Cardiac muscle cell (in vitro differentiated cells and primary cell): Measurements from ENCODE around the gene STK35. TPM values are rescaled to one million over a fixed set of nuclear protein-coding genes. Genes with fewer than 3 reads are reported as not detected.

Source experiments
- DNase-seq, 2 donors: peaks; one replicate each; pipeline versions ENCODE4 v3.0.0 to v3.0.0-alpha.2; 2010 to 2017; ENCODE audit warnings: low read depth in 1 of 2, low spot score in 1 of 2
- H3K27ac ChIP-seq: fragments of 200-600 bp; sonication (generic); 2 replicates; pipeline ENCODE4 v1.5.1; 2016
- H3K27me3 ChIP-seq: fragments of 200-600 bp; sonication (generic); 2 replicates; pipeline ENCODE4 v1.6.0; 2016; ENCODE audit warnings: control low read depth
- H3K36me3 ChIP-seq: fragments of 200-600 bp; sonication (generic); 2 replicates; pipeline ENCODE4 v1.5.1; 2016; ENCODE audit warnings: control low read depth
- H3K4me1 ChIP-seq: fragments of 200-600 bp; sonication (generic); 2 replicates; pipeline ENCODE4 v1.8.1; 2017; ENCODE audit warnings: low read depth, mild to moderate bottlenecking, mixed run types
- H3K4me3 ChIP-seq: fragments of 200-600 bp; sonication (generic); 2 replicates; pipeline ENCODE4 v1.5.1; 2016; ENCODE audit warnings: mild to moderate bottlenecking
- H3K9me3 ChIP-seq: fragments of 200-600 bp; sonication (generic); 2 replicates; pipeline ENCODE4 v1.5.1; 2017; ENCODE audit warnings: low read depth, mild to moderate bottlenecking, control low read depth
- polyA plus RNA-seq: library from polyadenylated mRNA; unstranded; fragments of >200 nt; fragmentation: Nextera tagmentation; extraction: Ambion mirVana; gene quantifications from 2 replicates; pipeline ENCODE4 v1.2.1, GENCODE V29; 2016
- total RNA-seq: library from RNA; depleted of rRNA; stranded (reverse); fragments of >200 nt; gene quantifications from 2 replicates; pipeline ENCODE4 v1.2.3, GENCODE V29; 2016
- TF ChIP-seq, protein P1 (sequence below): IDR thresholded peaks from 2 replicates; pipeline ENCODE4 v1.5.1; 2012; ENCODE audit warnings: low read depth, mild to moderate bottlenecking, low read length

Gene STK35
- total and polyA plus RNA-seq, 2 experiments from 2014 or later = 10.0 to 21.4 TPM

DNA sequence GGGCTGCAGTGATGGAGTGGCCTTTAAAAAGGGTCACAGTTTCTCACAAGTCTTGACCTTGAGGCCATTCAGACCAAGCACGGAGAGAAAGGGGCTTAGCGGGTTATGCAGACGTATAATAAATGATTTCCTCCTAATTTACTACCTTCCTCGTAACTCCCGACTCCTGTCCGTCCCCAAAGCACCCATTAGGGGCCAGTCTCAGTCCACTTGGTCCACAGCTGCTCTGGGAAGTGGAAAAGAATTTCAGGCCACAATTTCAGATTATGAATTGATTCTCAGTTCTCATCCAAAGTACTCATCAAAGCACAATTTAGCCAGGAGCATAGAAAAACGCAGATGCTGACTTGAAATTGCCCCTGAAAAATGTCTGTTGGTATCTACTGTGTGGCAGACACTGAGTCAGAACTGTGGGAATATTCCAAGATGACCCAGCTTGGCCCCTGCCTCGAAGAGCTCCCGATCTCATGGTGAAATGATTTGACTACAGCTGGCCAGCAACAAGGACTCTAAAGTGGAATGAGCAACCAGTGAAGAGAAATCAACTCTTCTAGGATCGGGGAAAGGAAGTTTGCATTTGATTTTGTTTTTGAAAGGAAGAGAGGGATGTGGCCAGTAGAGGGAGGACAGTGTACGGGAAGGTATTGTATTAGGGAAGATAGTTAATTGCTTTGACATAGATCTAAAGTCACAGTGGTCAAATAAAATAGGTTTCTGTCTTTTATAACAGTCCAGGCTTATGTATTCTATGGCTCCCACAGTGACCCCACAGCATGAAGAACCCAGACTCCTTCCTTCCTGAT is 15.2 kb upstream of the STK35 start:
- peaks cover 97% of the 10 kb centered on the region for H3K27me3 ChIP-seq
- peak in 1 of 2 donors; percentile 9 for DNase-seq
- H3K27ac ChIP-seq = no peak overlapping the region
- no peaks in the 10 kb centered on the region for H3K9me3 ChIP-seq
- TF ChIP-seq, protein P1, sequence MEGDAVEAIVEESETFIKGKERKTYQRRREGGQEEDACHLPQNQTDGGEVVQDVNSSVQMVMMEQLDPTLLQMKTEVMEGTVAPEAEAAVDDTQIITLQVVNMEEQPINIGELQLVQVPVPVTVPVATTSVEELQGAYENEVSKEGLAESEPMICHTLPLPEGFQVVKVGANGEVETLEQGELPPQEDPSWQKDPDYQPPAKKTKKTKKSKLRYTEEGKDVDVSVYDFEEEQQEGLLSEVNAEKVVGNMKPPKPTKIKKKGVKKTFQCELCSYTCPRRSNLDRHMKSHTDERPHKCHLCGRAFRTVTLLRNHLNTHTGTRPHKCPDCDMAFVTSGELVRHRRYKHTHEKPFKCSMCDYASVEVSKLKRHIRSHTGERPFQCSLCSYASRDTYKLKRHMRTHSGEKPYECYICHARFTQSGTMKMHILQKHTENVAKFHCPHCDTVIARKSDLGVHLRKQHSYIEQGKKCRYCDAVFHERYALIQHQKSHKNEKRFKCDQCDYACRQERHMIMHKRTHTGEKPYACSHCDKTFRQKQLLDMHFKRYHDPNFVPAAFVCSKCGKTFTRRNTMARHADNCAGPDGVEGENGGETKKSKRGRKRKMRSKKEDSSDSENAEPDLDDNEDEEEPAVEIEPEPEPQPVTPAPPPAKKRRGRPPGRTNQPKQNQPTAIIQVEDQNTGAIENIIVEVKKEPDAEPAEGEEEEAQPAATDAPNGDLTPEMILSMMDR = peak; percentile 33
- no peaks in the 10 kb centered on the region for H3K36me3 ChIP-seq
- H3K4me1 ChIP-seq = no peaks in the 10 kb centered on the region
- H3K4me3 ChIP-seq = no peak overlapping the region

GRCh38 chr20:2086980-2087377 is 14.6 kb upstream of the STK35 start:
- Histone ChIP-seq H3K4me1 (no peaks in the 10 kb centered on the region), H3K9me3 (no peaks in the 10 kb centered on the region), H3K27ac (no peak overlapping the region), H3K27me3 (peaks cover 97% of the 10 kb centered on the region), H3K4me3 (no peak overlapping the region), H3K36me3 (no peaks in the 10 kb centered on the region)
- DNase-seq = no peak
- TF ChIP-seq, protein P1 = no peak

GRCh38 chr20:2088891-2089290 is 12.7 kb upstream of the STK35 start:
- H3K27ac ChIP-seq = no peak overlapping the region
- DNase-seq = no peak
- TF ChIP-seq, protein P1 = no peak
- peaks cover 86% of the 10 kb centered on the region for H3K27me3 ChIP-seq
- H3K4me3 ChIP-seq = no peak overlapping the region
- no peaks in the 10 kb centered on the region for H3K36me3 ChIP-seq
- H3K4me1 ChIP-seq = no peaks in the 10 kb centered on the region
- H3K9me3 ChIP-seq = no peaks in the 10 kb centered on the region

- Histone ChIP-seq H3K9me3 (no peaks in the 10 kb centered on the region), H3K27ac (no peak overlapping the region), H3K27me3 (peaks cover 86% of the 10 kb centered on the region), H3K36me3 (no peaks in the 10 kb centered on the region), H3K4me1 (no peaks in the 10 kb centered on the region), H3K4me3 (no peak overlapping the region)
- DNase-seq = no peak
- TF ChIP-seq, protein P1 = no peak
Observed at GRCh38 chr20:2089447-2089846, 12.2 kb upstream of the STK35 start.

GRCh38 chr20:2093159-2093781 is 8.4 kb upstream of the STK35 start:
- H3K27me3 ChIP-seq = peaks cover 72% of the 10 kb centered on the region
- no peak overlapping the region for H3K4me3 ChIP-seq
- no peaks in the 10 kb centered on the region for H3K9me3 ChIP-seq
- TF ChIP-seq, protein P1 = peak; percentile 63
- no peaks in the 10 kb centered on the region for H3K36me3 ChIP-seq
- DNase-seq = peak in 1 of 2 donors; percentile 53
- no peaks in the 10 kb centered on the region for H3K4me1 ChIP-seq
- no peak overlapping the region for H3K27ac ChIP-seq
